Neural cell (in vitro differentiated cells): ENCODE data around the gene ZSCAN16.

Experiments
- CTCF ChIP-seq: fragments of 450-650 bp; IDR thresholded peaks from 2 replicates; pipeline ENCODE4 v1.5.1; 2014; ENCODE audit warnings: antibody characterized with exemption, mild to moderate bottlenecking, moderate library complexity; ENCODE audit not compliant: poor library complexity, severe bottlenecking
- EP300 ChIP-seq: fragments of 450-650 bp; conservative IDR thresholded peaks from 2 replicates; pipeline ENCODE4 v1.6.1; 2014; ENCODE audit warnings: antibody characterized with exemption, mild to moderate bottlenecking, moderate library complexity; ENCODE audit not compliant: poor library complexity, severe bottlenecking
- EZH2 ChIP-seq: fragments of 200-600, 300-800 bp; shearing (Covaris generic), sonication (generic); IDR thresholded peaks from 2 replicates; pipeline ENCODE4 v1.6.1; 2014; ENCODE audit warnings: antibody characterized with exemption, low read length, borderline replicate concordance, mild to moderate bottlenecking; ENCODE audit not compliant: insufficient read depth, poor library complexity, severe bottlenecking

DNA sequence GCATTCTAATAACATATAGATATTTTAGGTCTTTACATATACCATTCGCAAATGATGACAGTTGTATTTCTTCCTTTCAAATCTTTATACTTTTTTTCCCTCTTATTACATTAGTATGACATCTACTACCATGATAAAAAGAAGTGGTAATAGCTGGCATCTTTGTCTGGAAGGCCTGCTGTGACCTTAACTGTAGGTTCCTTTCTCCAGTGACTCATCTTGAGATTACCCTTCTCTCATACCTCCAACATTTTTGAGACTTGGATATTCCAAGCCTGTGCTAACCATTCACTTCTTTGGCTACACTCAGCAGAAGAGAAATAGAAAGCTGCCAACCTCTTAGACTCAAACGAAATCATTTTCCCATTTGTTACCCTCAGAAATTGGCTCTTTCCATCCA lies 47.6 kb downstream of the ZSCAN16 start:
- TF ChIP-seq CTCF (no peak), EZH2 (no peak), EP300 (no peak)
